Trophoblast cell (in vitro differentiated cells and primary cell): ENCODE data around the gene OBSCN.
A peak's percentile ranks its signal among the peaks of the same experiment; 100 is the strongest.
"Not testable (repeated sequence)": the region's sequence is repeated elsewhere in the genome, so short reads cannot be mapped to it uniquely, and the experiment has no call there.

Source experiments
- DNase-seq, 2 donors: peaks; one replicate each; pipeline ENCODE4 v3.0.0-alpha.2; 2016
- H2AFZ ChIP-seq: 2 replicates; pipeline ENCODE4 v1.6.1; 2013; ENCODE audit warnings: low read length, moderate library complexity, mild to moderate bottlenecking; ENCODE audit not compliant: insufficient read depth, poor library complexity
- H2AK5ac ChIP-seq: 2 replicates; pipeline ENCODE4 v1.6.1; 2013; ENCODE audit warnings: mild to moderate bottlenecking, low read length
- H2BK120ac ChIP-seq: 2 replicates; pipeline ENCODE4 v1.6.1; 2013; ENCODE audit warnings: low read length, mild to moderate bottlenecking, moderate library complexity; ENCODE audit not compliant: insufficient read depth, poor library complexity
- H2BK12ac ChIP-seq: 2 replicates; pipeline ENCODE4 v1.6.1; 2013; ENCODE audit warnings: mild to moderate bottlenecking, low read length, moderate library complexity
- H2BK5ac ChIP-seq: 2 replicates; pipeline ENCODE4 v1.6.1; 2013; ENCODE audit warnings: low read length, low read depth, moderate library complexity, mild to moderate bottlenecking; ENCODE audit not compliant: poor library complexity
- H3K14ac ChIP-seq: 2 replicates; pipeline ENCODE4 v1.6.1; 2013; ENCODE audit warnings: mild to moderate bottlenecking, low read length
- H3K18ac ChIP-seq: 2 replicates; pipeline ENCODE4 v1.6.1; 2013; ENCODE audit warnings: mild to moderate bottlenecking, low read length
- H3K23ac ChIP-seq: 2 replicates; pipeline ENCODE4 v1.6.1; 2013; ENCODE audit warnings: low read length
- H3K27ac ChIP-seq: 2 replicates; pipeline ENCODE4 v1.5.1; 2013; ENCODE audit warnings: low read depth, mild to moderate bottlenecking, inconsistent platforms, low read length, moderate library complexity
- H3K27me3 ChIP-seq: 2 replicates; pipeline ENCODE4 v1.6.1; 2013; ENCODE audit warnings: inconsistent platforms, mild to moderate bottlenecking, low read length, moderate library complexity; ENCODE audit not compliant: insufficient read depth
- H3K36me3 ChIP-seq, 2 experiments: 1 replicate in 1 of 2; 2 replicates in 1 of 2; pipeline ENCODE4 v1.6.1; 2013; ENCODE audit warnings: low read length in 2 of 2, mild to moderate bottlenecking in 2 of 2, moderate library complexity in 1 of 2; ENCODE audit not compliant: insufficient read depth in 2 of 2, control insufficient read depth in 1 of 2
- H3K4ac ChIP-seq: 2 replicates; pipeline ENCODE4 v1.6.1; 2013; ENCODE audit warnings: low read depth, mild to moderate bottlenecking, low read length, moderate library complexity
- H3K4me1 ChIP-seq, 2 experiments: 1 replicate in 1 of 2; 2 replicates in 1 of 2; pipeline ENCODE4 v1.6.1; 2013; ENCODE audit warnings: low read length in 2 of 2, mild to moderate bottlenecking in 2 of 2, moderate library complexity in 1 of 2; ENCODE audit not compliant: insufficient read depth in 2 of 2, control insufficient read depth in 1 of 2
- H3K4me2 ChIP-seq: 2 replicates; pipeline ENCODE4 v1.6.1; 2013; ENCODE audit warnings: inconsistent platforms, mild to moderate bottlenecking, low read length, moderate library complexity
- H3K4me3 ChIP-seq: 2 replicates; pipeline ENCODE4 v1.5.1; 2013; ENCODE audit warnings: mild to moderate bottlenecking, low read depth, low read length, inconsistent platforms
- H3K79me1 ChIP-seq: one replicate; pipeline ENCODE4 v1.6.1; 2013; ENCODE audit warnings: low read length
- H3K79me2 ChIP-seq: 2 replicates; pipeline ENCODE4 v1.6.1; 2013; ENCODE audit warnings: low read length, mild to moderate bottlenecking; ENCODE audit not compliant: control insufficient read depth, insufficient read depth, poor library complexity
- H3K9ac ChIP-seq: 2 replicates; pipeline ENCODE4 v1.6.1; 2013; ENCODE audit warnings: mild to moderate bottlenecking, low read length
- H3K9me3 ChIP-seq: 2 replicates; pipeline ENCODE4 v1.6.1; 2013; ENCODE audit warnings: low read depth, mild to moderate bottlenecking, control low read depth, inconsistent platforms, low read length; ENCODE audit not compliant: insufficient read depth
- H4K12ac ChIP-seq: 2 replicates; pipeline ENCODE4 v1.6.1; 2013; ENCODE audit warnings: low read depth, mild to moderate bottlenecking, low read length, moderate library complexity
- H4K8ac ChIP-seq: 2 replicates; pipeline ENCODE4 v1.6.1; 2013; ENCODE audit warnings: low read depth, mild to moderate bottlenecking, low read length, moderate library complexity
- H4K91ac ChIP-seq: one replicate; pipeline ENCODE4 v1.6.1; 2013; ENCODE audit warnings: low read depth, mild to moderate bottlenecking, low read length, moderate library complexity
- WGBS: extraction: QIAGEN DNeasy Blood & Tissue Kit; methylation state at CpG from one replicate; pipeline ENCODE4 v1.1.7; 2013; ENCODE audit warnings: missing lambda C conversion rate; ENCODE audit not compliant: insufficient read length, insufficient coverage; ENCODE audit errors: extremely low coverage; 5-methylcytosine and 5-hydroxymethylcytosine counted together

The OBSCN gene

GRCh38 chr1:228185641-228185965, 22.2 kb upstream of the OBSCN start:
- no peak overlapping the region for H4K91ac ChIP-seq
- WGBS = no CpG with 5 or more reads among the region's 11 CpGs
- no peaks in the 10 kb centered on the region for H3K9me3 ChIP-seq

GRCh38 chr1:228188249-228188648, 19.6 kb upstream of the OBSCN start:
- not testable (repeated sequence) for H3K4ac ChIP-seq, H3K23ac ChIP-seq, H3K79me1 ChIP-seq, H2BK5ac ChIP-seq, H3K36me3 ChIP-seq, H2AK5ac ChIP-seq, H3K27ac ChIP-seq, H2BK120ac ChIP-seq, H3K4me1 ChIP-seq, H3K9ac ChIP-seq, H4K8ac ChIP-seq, H3K79me2 ChIP-seq, H4K91ac ChIP-seq, H2BK12ac ChIP-seq, H3K18ac ChIP-seq, H3K4me3 ChIP-seq, DNase-seq, H4K12ac ChIP-seq, H3K14ac ChIP-seq, H3K4me2 ChIP-seq, H3K27me3 ChIP-seq, H3K9me3 ChIP-seq, H2AFZ ChIP-seq
- no CpG with 5 or more reads among the region's 2 CpGs for WGBS

More at GRCh38 chr1:228185641-228185965, 22.2 kb upstream of the OBSCN start:
- Histone ChIP-seq H2AFZ (no peak overlapping the region), H3K14ac (no peak overlapping the region), H3K36me3 (no peaks in the 10 kb centered on the region), H4K12ac (no peak overlapping the region), H3K4me1 (no peaks in the 10 kb centered on the region), H3K9ac (no peak overlapping the region), H3K27me3 (no peaks in the 10 kb centered on the region), H3K4me3 (no peak overlapping the region), H2BK12ac (no peak overlapping the region), H3K18ac (no peak overlapping the region), H3K4me2 (no peak overlapping the region), H3K79me2 (no peaks in the 10 kb centered on the region), H3K23ac (no peak overlapping the region), H2AK5ac (no peak overlapping the region), H3K79me1 (no peaks in the 10 kb centered on the region), H4K8ac (no peak overlapping the region), H3K4ac (no peak overlapping the region), H2BK120ac (no peak overlapping the region), H2BK5ac (no peak overlapping the region), H3K27ac (no peak overlapping the region)
- DNase-seq = peak in 1 of 2 donors; percentile 14

- H3K27ac ChIP-seq = no peak overlapping the region
- no peak overlapping the region for H2AK5ac ChIP-seq
- H4K12ac ChIP-seq = no peak overlapping the region
- no peak overlapping the region for H3K9ac ChIP-seq
- H3K14ac ChIP-seq = no peak overlapping the region
- no peak overlapping the region for H3K18ac ChIP-seq
- no peak for DNase-seq
- no peaks in the 10 kb centered on the region for H3K79me1 ChIP-seq
- H4K91ac ChIP-seq = no peak overlapping the region
- H3K4ac ChIP-seq = no peak overlapping the region
- no peaks in the 10 kb centered on the region for H3K79me2 ChIP-seq
- no peaks in the 10 kb centered on the region for H3K9me3 ChIP-seq
- H2BK12ac ChIP-seq = no peak overlapping the region
- H3K23ac ChIP-seq = no peak overlapping the region
- no peak overlapping the region for H2BK120ac ChIP-seq
- H3K4me1 ChIP-seq = no peaks in the 10 kb centered on the region
- no peak overlapping the region for H2AFZ ChIP-seq
- H2BK5ac ChIP-seq = no peak overlapping the region
- no peaks in the 10 kb centered on the region for H3K36me3 ChIP-seq
- H3K4me3 ChIP-seq = no peak overlapping the region
- H3K27me3 ChIP-seq = no peaks in the 10 kb centered on the region
- no CpG with 5 or more reads among the region's 14 CpGs for WGBS
- H3K4me2 ChIP-seq = no peak overlapping the region
- H4K8ac ChIP-seq = no peak overlapping the region
Observed at GRCh38 chr1:228190182-228190581, 17.7 kb upstream of the OBSCN start.

GRCh38 chr1:228190778-228191177, 17.1 kb upstream of the OBSCN start:
- no peaks in the 10 kb centered on the region for H3K79me1 ChIP-seq
- no peak overlapping the region for H2BK5ac ChIP-seq
- no peak overlapping the region for H3K4me3 ChIP-seq
- no peak overlapping the region for H3K14ac ChIP-seq
- WGBS = no CpG with 5 or more reads among the region's 5 CpGs
- H2AK5ac ChIP-seq = no peak overlapping the region
- no peaks in the 10 kb centered on the region for H3K36me3 ChIP-seq
- H2BK12ac ChIP-seq = no peak overlapping the region
- no peak overlapping the region for H3K18ac ChIP-seq
- no peak overlapping the region for H3K4ac ChIP-seq
- no peak overlapping the region for H3K27ac ChIP-seq
- peak in 1 of 2 donors; percentile 52 for DNase-seq
- H2AFZ ChIP-seq = no peak overlapping the region
- H4K91ac ChIP-seq = no peak overlapping the region
- H4K12ac ChIP-seq = no peak overlapping the region
- H3K23ac ChIP-seq = no peak overlapping the region
- no peak overlapping the region for H2BK120ac ChIP-seq
- H4K8ac ChIP-seq = no peak overlapping the region
- no peak overlapping the region for H3K4me2 ChIP-seq
- no peaks in the 10 kb centered on the region for H3K4me1 ChIP-seq
- no peaks in the 10 kb centered on the region for H3K27me3 ChIP-seq
- H3K9ac ChIP-seq = no peak overlapping the region
- no peaks in the 10 kb centered on the region for H3K9me3 ChIP-seq
- no peaks in the 10 kb centered on the region for H3K79me2 ChIP-seq
